8988T (cell line): ENCODE measurements around the gene EDDM3A.

Source experiments
- DNase-seq: peaks from one replicate; pipeline ENCODE4 v3.0.0; 2011

The EDDM3A gene

GRCh38 chr14:20790464-20791116 lies 44.9 kb downstream of the EDDM3A start:
- DNase-seq = no peak

- no peak for DNase-seq
Observed at GRCh38 chr14:20791187-20791586, 45.5 kb downstream of the EDDM3A start.

DNA sequence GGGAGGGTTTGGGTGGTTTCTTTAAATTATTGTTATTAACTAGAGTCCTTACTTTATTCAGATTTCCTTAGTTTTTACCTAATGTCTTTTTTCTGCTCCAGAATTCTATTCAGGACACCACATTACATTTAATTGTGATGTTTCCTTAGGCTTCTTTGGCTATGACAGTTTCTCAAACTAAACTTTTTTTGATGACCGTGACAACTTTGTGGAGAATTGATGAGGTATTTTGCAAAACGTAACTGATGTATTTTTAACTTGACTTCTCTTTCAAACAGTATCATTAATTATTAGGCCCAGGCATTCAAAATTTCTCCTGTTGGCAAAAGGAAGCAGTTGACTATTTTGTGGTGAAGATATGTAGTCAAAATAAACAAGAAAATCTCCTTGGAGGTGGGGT lies 45.9 kb downstream of the EDDM3A start:
- no peak for DNase-seq

- DNase-seq = no peak
Observed at GRCh38 chr14:20792556-20792955, 46.9 kb downstream of the EDDM3A start.

- DNase-seq = no peak
Observed at GRCh38 chr14:20794644-20795369, 49.1 kb downstream of the EDDM3A start.

DNA sequence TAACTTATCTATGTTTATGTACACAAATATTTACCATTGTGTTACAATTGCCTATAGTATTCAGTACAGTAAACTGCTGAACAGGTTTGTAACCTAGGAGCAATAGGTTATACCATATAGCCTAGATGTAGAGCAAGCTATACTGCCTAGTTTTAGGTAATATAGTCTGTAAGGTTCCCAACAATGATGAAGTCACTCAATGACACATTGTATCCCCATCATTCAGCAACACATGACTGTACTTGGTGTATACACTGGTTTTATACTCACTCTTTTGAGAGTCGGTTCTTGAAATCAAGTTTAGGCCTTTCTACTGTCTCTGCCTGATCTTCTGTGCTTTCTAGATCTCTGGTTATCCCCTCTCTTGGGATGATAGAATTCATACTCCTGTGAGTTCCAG lies 51.5 kb downstream of the EDDM3A start:
- DNase-seq = no peak
